Vagina (tissue), 2 donors: ENCODE measurements around the gene JSRP1. TPM values are rescaled to one million over a fixed set of nuclear protein-coding genes. Genes with fewer than 3 reads are reported as not detected.

Experiments used
- DNase-seq, 2 donors: peaks; one replicate each; pipeline ENCODE4 v3.0.0-alpha.2; 2017; ENCODE audit errors: extremely low spot score in 2 of 2
- H3K27ac ChIP-seq: fragments of 200-600 bp; sonication (generic); one replicate; pipeline ENCODE4 v1.5.1; 2019
- H3K27me3 ChIP-seq: fragments of 200-600 bp; sonication (generic); one replicate; pipeline ENCODE4 v1.5.1; 2019
- H3K36me3 ChIP-seq, 2 donors: fragments of 200-600 bp; sonication (generic); one replicate each; pipeline ENCODE4 v1.5.1; 2017 to 2019
- H3K4me1 ChIP-seq: fragments of 200-600 bp; sonication (generic); one replicate; pipeline ENCODE4 v1.5.1; 2019
- H3K4me3 ChIP-seq, 2 donors: fragments of 200-600 bp; sonication (generic); 1 replicate in 1 of 2; 2 replicates in 1 of 2; pipeline ENCODE4 v1.5.1; 2016 to 2019
- H3K9me3 ChIP-seq: fragments of 200-600 bp; sonication (generic); one replicate; pipeline ENCODE4 v1.5.1; 2019
- CTCF ChIP-seq, 3 experiments: fragments of 450-650 bp in 2 of 3; fragments of 200-600 bp in 1 of 3; sonication (generic) in 1 of 3; IDR thresholded peaks; one replicate each; pipeline ENCODE4 v1.5.1; 2017 to 2019; ENCODE audit warnings: antibody characterized with exemption in 3 of 3, mild to moderate bottlenecking in 2 of 3, moderate library complexity in 2 of 3
- POLR2A ChIP-seq, 2 donors: fragments of 450-650 bp; IDR thresholded peaks; one replicate each; pipeline ENCODE4 v1.6.1; 2017; ENCODE audit warnings: antibody characterized with exemption in 2 of 2, mild to moderate bottlenecking in 2 of 2, moderate library complexity in 2 of 2
- POLR2AphosphoS5 ChIP-seq, 2 donors: sonication (generic); formaldehyde crosslinking; IDR thresholded peaks; one replicate each; pipeline ENCODE4 v1.9.0; 2017; ENCODE audit warnings: antibody characterized with exemption in 2 of 2, mild to moderate bottlenecking in 2 of 2, low read depth in 1 of 2; ENCODE audit not compliant: insufficient read depth in 1 of 2
- intact Hi-C: fragments of 100-400 bp; cut with DNase I; formaldehyde crosslinking; loops from one replicate; pipeline ENCODE4 v1.15.1; 2023
- total RNA-seq: library from RNA; depleted of rRNA; stranded (reverse); fragments of >200 nt; gene quantifications from one replicate; pipeline ENCODE4 v1.2.3, GENCODE V29; 2016

The JSRP1 gene
- total RNA-seq, 1 donor from 2014 or later: not detected

- Histone ChIP-seq H3K4me3 (no peak overlapping the region), H3K9me3 (no peaks in the 10 kb centered on the region), H3K36me3 (peaks cover 3 to 50% of the 10 kb centered on the region in 2 donors), H3K4me1 (peaks cover 21% of the 10 kb centered on the region), H3K27ac (no peak overlapping the region), H3K27me3 (no peaks in the 10 kb centered on the region)
- no peak for TF ChIP-seq POLR2A (IDR thresholded peaks at IDR 0.05)
- no peak for TF ChIP-seq CTCF (IDR thresholded peaks at IDR 0.05)
- TF ChIP-seq POLR2AphosphoS5 (IDR thresholded peaks at IDR 0.05; ENCODE audit: insufficient read depth in 1 of 2, low read depth in 1 of 2): no peak
- intact Hi-C loops: no loop called here
- no peak for DNase-seq
Observed at GRCh38 chr19:2210987-2211740, 45.1 kb downstream of the JSRP1 start.

DNA sequence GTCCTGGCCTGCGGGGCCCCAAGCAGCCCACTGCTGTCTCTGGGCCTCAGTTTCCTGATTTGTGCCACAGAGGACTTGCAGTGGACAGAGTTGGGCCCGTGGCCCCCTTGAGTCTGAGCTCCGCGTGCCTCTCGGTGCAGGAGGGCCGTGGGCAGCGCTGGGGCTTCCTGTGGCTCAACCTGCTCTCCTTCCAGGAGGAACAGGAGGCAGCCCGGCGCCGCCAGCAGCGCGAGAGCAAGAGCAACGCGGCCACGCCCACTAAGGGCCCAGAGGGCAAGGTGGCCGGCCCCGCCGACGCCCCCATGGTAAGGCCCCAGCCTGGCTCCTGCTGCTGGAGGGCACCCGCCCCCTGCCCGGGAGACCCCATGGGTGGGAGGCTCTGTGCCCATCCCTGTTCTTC is 46.0 kb downstream of the JSRP1 start:
- no peak for DNase-seq
- H3K9me3 ChIP-seq: no peaks in the 10 kb centered on the region
- H3K27me3 ChIP-seq: no peaks in the 10 kb centered on the region
- peaks cover 21% of the 10 kb centered on the region for H3K4me1 ChIP-seq
- no peak for TF ChIP-seq CTCF (IDR thresholded peaks at IDR 0.05)
- TF ChIP-seq POLR2AphosphoS5 (IDR thresholded peaks at IDR 0.05; ENCODE audit: insufficient read depth in 1 of 2, low read depth in 1 of 2): no peak
- no peak for TF ChIP-seq POLR2A (IDR thresholded peaks at IDR 0.05)
- H3K4me3 ChIP-seq: no peak overlapping the region
- peaks cover 3 to 41% of the 10 kb centered on the region in 2 donors for H3K36me3 ChIP-seq
- intact Hi-C loops: no loop called here
- no peak overlapping the region for H3K27ac ChIP-seq

DNA sequence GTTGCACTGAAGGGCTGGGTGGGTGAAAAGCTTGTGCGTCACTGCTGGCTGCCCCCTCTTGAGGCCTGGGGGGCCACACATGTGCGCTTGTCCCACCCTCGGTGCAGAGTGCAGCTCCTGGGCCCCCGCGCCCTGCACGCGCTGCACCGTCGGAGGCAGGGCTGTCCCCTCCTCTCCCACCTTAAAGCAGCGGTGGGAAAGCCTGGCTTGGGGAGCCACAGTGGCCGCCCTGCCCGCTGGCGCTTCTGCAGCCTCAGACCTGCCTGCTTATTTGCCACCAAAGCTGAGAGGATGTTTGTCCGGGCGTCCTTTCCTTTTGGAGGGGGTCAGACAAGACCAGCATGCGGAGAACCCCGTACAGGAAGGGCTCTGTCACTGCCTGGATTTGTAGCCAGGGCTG is 46.8 kb downstream of the JSRP1 start:
- intact Hi-C loops: no loop called here
- peaks cover 3 to 33% of the 10 kb centered on the region in 2 donors for H3K36me3 ChIP-seq
- no peak for TF ChIP-seq POLR2A (IDR thresholded peaks at IDR 0.05)
- no peak for TF ChIP-seq CTCF (IDR thresholded peaks at IDR 0.05)
- no peak for TF ChIP-seq POLR2AphosphoS5 (IDR thresholded peaks at IDR 0.05; ENCODE audit: insufficient read depth in 1 of 2, low read depth in 1 of 2)
- H3K9me3 ChIP-seq: no peaks in the 10 kb centered on the region
- no peak overlapping the region for H3K27ac ChIP-seq
- H3K4me3 ChIP-seq: no peak overlapping the region
- H3K27me3 ChIP-seq: no peaks in the 10 kb centered on the region
- peaks cover 28% of the 10 kb centered on the region for H3K4me1 ChIP-seq
- no peak for DNase-seq

DNA sequence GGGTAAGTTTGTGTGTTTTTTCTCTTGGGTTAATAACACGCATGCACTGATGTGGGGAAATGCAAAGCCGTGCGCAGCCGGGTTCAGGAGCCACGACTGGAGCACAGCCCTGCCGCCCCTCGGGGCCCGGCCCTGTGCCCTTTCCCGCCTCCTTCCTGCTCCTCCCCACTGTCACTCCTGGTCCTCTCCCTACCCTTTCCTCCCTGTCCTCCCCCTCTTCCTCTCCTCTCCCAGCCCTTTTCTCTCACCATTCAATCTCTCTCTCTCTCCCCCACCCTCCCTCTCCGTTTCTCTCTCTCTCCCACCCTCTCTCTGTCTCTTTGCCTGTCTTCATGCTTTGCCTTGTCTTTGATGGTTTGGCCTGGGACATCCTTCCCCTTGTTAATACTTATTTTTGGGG is 47.2 kb downstream of the JSRP1 start:
- Histone ChIP-seq H3K4me3 (no peak overlapping the region), H3K4me1 (peaks cover 28% of the 10 kb centered on the region), H3K36me3 (peaks cover 3 to 28% of the 10 kb centered on the region in 2 donors), H3K27me3 (no peaks in the 10 kb centered on the region), H3K9me3 (no peaks in the 10 kb centered on the region), H3K27ac (peak overlapping the region; percentile 21)
- intact Hi-C loops: no loop called here
- no peak for DNase-seq
- no peak for TF ChIP-seq POLR2A (IDR thresholded peaks at IDR 0.05)
- TF ChIP-seq CTCF (IDR thresholded peaks at IDR 0.05): no peak
- TF ChIP-seq POLR2AphosphoS5 (IDR thresholded peaks at IDR 0.05; ENCODE audit: insufficient read depth in 1 of 2, low read depth in 1 of 2): no peak
